Stimulated activated CD8-positive, alpha-beta memory T cell treated with anti-CD3 and anti-CD28 coated beads, Interleukin-12 subunit alpha, Interleukin-12 subunit beta, amount 100 ng/mL, for 4 hours (primary cell): ENCODE data around the gene KRTAP9-7.

ENCODE experiments used
- DNase-seq: peaks from one replicate; pipeline ENCODE4 v3.0.0-alpha.2; 2020; ENCODE audit warnings: low read depth

The KRTAP9-7 gene

DNA sequence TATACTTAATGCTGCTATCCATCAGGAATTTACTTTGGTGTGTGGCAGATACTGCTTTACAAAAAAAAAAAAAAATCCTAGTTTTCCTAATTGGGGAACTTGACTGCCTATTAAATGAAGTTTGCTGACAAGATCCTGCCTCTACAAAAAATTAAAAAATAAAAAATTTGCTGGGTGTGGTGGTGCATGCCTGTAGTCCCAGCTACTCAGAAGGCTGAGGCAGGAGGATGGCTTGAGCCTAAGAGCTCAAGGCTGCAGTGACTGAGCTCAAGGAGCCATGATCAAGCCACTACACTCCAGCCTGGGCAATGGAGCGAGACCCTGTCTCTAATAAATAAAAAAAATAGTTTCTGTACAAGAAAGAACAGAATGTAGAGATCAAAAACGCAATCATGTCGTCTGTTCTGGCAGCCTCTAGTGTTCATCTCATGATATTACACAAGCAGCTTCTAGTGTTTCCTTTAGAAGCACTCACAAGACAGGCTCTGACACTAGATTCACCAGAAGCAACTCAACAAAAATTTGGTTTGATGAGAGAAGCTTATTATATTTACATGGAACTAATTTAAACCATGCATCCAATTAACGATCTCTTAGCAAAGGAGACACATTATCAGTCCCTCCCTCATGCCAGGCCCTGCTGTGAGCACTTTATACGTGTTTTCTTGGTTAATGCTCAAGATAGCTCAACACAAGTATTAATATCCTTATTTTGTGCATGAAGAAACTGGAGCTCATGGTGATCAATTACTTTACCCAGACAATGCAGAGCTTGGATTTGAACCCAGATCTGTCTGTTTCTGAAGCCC, 46.8 kb downstream of the KRTAP9-7 start:
- no peak for DNase-seq

- DNase-seq: no peak
Measured at GRCh38 chr17:41322903-41323895, 47.7 kb downstream of the KRTAP9-7 start.

GRCh38 chr17:41324180-41325075, 48.9 kb downstream of the KRTAP9-7 start:
- no peak for DNase-seq

- no peak for DNase-seq
Measured at GRCh38 chr17:41325126-41325525, 49.6 kb downstream of the KRTAP9-7 start.

DNA sequence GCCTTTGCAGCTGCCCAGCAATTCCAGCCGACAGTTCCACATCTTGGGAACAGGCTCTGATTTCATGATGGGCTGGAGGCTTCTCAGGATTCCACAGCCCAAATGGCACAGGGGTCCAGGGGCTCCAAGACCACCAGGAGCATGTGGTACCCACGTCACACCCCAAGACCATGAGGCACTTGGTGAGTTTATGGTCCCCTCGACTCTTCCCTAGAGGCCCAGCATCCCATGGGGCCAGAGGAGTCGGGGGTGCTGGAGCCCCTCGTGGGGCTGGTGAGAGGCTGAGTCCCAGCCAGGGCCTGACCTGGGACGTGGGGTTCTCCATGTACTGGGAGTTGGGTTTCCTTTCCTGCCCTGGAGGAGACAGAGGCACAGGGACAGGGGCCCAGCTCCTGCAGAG, 50.1 kb downstream of the KRTAP9-7 start:
- DNase-seq: no peak
